ENCODE data around the gene KLHL2.

The KLHL2 gene

GRCh38 chr4:165368114-165368513, 160.8 kb downstream of the KLHL2 start:
- DNase-seq (ENCODE audit: low read depth in 2 of 2) = no peak

- no peak for DNase-seq (ENCODE audit: low read depth in 2 of 2)
Measured at GRCh38 chr4:165368567-165368966, 161.2 kb downstream of the KLHL2 start.

GRCh38 chr4:165369522-165369921, 162.2 kb downstream of the KLHL2 start:
- no peak for DNase-seq (ENCODE audit: low read depth in 2 of 2)

GRCh38 chr4:165370530-165370929, 163.2 kb downstream of the KLHL2 start:
- DNase-seq (ENCODE audit: low read depth in 2 of 2) = no peak

Measured in stimulated activated CD4-positive, alpha-beta T cell treated with anti-CD3 and anti-CD28 coated beads, Interleukin-12 subunit alpha, Interleukin-12 subunit beta, amount 100 ng/mL, for 24 hours (primary cell).